HG03439 (cell line): Measurements from ENCODE around the gene LAMC2.
"Not testable (repeated sequence)": the region's sequence is repeated elsewhere in the genome, so short reads cannot be mapped to it uniquely, and the experiment has no call there.

ENCODE experiments used
- ATAC-seq: cut with Tn5 transposase; IDR thresholded peaks from one replicate; pipeline ENCODE4 v1.9.1; 2021; ENCODE audit warnings: mild to moderate bottlenecking, moderate library complexity; ENCODE audit not compliant: unreplicated experiment

The LAMC2 gene

DNA sequence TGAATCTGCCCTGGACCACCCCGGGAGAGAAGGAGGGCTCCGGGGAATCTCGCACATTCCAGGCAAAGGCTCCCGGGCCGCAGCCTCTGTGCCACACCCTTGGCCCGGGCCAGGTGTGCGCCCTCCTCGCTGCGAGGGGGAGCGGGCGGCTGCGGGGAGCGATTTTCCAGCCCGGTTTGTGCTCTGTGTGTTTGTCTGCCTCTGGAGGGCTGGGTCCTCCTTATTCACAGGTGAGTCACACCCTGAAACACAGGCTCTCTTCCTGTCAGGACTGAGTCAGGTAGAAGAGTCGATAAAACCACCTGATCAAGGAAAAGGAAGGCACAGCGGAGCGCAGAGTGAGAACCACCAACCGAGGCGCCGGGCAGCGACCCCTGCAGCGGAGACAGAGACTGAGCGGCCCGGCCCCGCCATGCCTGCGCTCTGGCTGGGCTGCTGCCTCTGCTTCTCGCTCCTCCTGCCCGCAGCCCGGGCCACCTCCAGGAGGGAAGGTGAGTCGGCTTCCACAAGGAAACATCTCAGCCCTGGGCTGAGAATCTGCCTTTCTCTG, at the start of gene LAMC2:
LAMC2 (plus strand) TSS at position 324 of the 550 bp plus-strand sequence; CDS start at position 413, 89 bp downstream.
- ATAC-seq, result no peak

DNA sequence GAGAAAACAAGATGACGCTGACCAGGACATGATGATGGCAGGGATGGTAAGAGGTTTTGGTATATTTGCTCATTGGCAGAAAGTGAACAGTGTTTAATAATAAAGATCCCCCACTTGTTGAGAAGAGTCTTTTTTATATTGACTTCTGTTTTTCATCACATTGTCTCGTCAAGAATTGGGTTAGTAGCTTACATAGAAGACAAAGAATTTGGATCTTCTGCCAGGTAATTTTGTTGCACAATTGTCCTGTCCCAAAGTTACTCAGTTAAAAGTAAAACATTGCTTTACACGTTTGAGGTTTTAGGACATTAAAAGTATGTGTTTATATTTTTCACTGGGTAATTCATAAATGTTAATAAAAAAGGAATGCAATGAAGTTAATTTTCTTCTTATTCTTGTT, 48.3 kb upstream of the LAMC2 start:
- ATAC-seq, result no peak

DNA sequence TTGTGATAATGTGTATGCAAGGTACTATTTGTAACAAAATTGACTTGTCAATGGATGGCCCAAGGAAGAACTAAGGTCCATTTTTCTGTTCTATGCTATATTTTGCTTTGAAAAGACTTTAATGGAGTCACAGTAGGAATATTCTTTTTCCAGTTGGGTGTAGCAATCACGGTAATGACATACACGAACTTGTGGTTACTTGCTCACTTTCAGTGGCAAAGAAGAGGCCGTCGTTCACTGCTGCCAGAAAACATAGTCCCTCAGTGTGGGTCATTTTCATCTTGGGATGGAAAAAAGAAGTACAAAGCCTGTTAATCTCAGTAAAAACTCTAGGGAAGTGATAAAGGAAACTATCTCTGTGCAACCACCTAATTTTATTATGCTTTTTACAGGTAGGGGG, 47.8 kb upstream of the LAMC2 start:
- no peak for ATAC-seq

DNA sequence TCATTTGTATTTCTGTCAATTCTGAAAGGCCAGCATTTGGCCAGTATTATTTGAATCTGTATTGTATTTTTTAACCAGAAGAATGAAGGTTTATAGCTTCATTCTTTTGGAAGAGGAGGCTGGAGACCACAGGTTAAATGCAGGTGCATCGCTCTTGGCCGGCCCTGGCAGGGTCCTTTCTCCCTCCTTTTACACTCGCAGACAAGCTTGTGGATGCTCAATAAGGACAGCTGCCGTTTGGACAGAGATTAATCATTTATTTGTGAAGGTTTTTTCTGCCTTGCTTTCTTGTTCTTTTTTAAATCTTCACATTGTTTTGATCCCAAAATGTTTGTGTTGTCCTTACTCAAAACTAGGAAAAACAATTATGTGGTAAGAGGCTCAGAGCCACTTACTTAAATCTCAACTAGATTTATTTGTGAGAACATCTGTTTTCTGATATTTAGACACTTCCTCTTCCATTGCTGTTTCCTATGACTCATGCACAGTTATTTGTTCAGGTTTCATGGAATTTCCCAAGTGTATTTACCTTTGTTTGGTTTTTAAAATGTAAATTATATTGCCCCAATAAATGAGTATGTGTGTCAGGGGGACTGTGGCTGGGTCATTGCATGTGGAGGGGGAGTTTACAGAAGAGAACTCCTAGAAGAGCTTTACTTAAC, 46.7 kb upstream of the LAMC2 start:
- ATAC-seq, result no peak

DNA sequence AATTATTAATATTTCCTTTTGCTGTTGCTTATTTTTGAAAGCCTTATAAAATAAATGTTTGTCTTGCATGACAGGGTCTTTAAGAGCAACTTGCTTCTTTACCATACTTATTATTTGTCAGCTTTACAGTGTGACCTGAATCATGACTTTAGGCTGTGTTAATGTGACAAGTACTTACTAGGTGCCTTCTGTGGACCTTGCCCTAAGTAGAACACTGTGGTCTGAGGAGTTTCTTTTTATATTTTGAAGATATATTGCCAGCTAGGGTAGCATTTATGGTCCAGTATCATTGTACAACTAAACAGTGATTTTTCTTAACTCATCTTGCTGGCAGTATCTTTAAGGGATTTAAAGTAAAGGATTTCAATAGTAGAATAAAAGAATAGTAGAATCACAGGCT, 45.4 kb upstream of the LAMC2 start:
- ATAC-seq, result no peak

DNA sequence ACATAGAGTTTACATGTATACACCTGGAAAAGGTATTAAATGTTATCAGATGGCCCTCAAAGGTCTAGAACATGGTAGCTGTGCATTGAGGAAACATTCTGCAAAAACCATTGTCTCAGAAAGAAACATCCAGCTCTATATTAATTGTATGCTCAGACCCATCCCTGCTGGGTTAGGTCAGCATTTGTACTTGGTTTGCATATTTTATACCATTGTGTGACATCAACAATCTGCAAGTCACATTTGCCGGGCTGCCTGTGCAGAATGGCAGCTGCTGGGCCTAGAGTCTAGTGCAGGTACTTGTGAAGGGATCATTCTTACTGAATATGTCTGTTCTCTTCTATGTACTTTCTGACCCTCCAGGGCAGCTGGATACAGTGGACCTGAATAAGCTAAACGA, 43.9 kb upstream of the LAMC2 start:
- no peak for ATAC-seq

DNA sequence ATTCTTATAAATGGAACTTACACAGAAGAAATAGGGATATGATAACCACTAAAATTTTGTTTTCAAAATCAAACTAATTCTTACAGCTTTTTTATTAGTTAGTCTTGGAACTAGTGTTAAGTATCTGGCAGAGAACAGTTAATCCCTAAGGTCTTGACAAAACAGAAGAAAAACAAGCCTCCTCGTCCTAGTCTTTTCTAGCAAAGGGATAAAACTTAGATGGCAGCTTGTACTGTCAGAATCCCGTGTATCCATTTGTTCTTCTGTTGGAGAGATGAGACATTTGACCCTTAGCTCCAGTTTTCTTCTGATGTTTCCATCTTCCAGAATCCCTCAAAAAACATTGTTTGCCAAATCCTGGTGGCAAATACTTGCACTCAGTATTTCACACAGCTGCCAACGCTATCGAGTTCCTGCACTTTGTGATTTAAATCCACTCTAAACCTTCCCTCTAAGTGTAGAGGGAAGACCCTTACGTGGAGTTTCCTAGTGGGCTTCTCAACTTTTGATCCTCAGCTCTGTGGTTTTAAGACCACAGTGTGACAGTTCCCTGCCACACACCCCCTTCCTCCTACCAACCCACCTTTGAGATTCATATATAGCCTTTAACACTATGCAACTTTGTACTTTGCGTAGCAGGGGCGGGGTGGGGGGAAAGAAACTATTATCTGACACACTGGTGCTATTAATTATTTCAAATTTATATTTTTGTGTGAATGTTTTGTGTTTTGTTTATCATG, 42.3 kb upstream of the LAMC2 start:
- no peak for ATAC-seq

DNA sequence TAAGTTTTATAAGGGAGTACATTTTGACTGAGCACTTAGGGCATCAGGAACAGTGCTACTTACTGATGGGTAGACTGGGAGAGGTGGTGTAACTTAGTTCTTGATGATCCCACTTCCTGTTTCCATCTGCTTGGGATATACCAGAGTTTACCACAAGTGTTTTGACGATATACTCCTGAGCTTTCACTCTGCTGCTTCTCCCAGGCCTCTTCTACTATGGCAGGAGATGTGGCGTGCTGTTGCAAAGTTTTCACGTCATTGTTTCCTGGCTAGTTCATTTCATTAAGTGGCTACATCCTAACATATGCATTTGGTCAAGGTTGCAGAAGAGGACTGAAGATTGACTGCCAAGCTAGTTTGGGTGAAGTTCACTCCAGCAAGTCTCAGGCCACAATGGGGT, 41.3 kb upstream of the LAMC2 start:
- no peak for ATAC-seq

DNA sequence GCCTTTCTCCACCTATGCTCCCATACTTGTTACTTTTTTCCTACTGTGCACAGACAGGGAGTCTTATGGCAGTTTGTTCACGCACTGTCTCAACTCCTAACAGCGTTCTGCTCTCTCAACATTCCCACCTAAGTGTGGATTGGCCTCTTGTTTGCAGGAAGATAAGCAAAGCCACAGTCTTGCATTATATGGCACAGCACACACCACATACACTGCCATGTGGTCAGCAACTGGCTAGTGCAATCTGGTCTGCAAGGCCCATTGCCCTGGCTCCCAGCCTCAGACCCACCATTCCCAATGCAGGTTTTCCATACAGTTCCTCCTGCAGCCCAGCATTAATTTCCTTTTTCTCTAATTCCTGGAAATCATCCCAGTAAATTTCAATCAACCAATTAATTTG, 38.3 kb upstream of the LAMC2 start:
- no peak for ATAC-seq

DNA sequence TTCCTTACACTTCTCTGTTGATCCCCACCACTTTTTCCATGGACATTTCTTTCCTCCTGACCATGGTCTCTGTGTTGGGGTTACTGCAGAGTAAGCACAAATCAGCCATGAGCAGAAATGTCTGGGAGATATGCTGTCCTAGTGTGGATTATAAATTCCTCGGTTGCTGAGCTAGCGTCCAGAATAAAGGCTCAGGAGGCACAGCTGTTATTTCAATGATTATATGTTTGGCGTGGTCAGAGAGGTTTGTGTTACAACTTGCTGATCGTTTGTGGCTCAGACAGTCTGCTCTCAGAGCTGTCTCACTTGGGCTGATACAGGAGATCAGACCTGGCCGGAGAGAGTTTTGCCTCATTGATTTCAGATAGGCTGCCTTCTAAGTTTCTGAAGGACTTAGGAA, 37.5 kb upstream of the LAMC2 start:
- no peak for ATAC-seq

DNA sequence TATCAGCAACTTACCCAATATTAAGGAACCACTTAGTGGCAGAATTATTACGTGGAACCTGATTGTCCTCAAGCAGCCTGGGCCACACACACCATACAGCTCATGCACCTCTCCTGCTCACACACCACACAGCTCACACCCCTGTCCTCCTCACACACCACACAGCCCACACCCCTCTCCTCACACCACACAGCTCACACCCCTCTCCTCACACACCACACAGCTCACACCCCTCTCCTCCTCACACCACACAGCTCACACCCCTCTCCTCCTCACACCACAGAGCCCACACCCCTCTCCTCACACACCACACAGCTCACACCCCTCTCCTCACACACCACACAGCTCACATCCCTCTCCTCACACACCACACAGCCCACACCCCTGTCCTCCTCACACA, 36.8 kb upstream of the LAMC2 start:
- no peak for ATAC-seq

DNA sequence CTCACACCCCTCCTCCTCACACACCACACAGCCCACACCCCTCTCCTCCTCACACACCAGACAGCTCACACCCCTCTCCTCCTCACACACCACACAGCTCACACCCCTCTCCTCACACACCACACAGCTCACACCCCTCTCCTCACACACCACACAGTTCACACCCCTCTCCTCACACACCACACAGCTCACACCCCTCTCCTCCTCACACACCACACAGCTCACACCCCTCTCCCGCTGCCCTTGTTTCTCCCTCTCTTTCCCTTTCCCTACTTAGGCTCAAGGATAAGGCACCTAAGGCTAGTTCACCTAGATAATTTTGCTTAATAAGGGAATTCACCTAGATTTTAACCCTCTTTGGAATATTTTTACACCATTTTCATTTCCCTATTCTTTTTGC, 36.0 kb upstream of the LAMC2 start:
- ATAC-seq, result not testable (repeated sequence)

DNA sequence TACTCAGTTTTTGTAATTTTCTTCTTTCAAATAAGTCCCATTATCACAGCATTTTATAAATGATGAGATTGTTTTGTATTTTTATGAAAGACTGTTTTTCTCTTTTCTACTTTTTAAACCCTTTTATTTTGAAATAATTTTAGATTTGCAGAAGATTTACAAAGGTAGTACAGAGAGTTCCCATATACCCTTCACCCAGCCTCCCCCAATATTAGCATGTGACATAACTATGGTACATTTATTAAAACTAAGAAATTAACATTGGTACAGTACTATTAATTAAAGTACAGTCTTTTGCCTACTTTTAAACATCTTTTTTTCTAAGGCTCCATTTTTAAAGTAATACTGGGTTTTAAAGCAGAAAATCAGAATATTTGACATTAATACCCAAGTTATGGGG, 35.6 kb upstream of the LAMC2 start:
- ATAC-seq, result no peak

DNA sequence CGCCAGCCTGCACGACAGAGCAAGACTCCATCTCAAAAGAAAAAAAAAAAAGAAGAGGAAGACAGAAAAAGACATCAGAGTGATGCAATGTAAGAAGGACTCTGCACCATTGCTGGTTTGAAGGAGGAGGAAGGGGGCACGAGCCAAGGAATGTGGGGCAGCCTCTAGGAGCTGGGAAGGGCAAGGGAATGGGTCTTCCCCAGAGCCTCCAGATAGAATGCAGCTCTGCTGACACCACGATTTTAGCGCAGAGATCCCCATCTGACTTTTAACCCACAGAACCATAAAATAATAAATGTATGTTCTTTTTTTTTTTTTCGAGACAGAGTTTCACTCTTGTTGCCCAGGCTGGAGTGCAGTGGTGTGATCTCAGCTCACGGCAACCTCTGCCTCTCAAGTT, 33.9 kb upstream of the LAMC2 start:
- ATAC-seq, result no peak

DNA sequence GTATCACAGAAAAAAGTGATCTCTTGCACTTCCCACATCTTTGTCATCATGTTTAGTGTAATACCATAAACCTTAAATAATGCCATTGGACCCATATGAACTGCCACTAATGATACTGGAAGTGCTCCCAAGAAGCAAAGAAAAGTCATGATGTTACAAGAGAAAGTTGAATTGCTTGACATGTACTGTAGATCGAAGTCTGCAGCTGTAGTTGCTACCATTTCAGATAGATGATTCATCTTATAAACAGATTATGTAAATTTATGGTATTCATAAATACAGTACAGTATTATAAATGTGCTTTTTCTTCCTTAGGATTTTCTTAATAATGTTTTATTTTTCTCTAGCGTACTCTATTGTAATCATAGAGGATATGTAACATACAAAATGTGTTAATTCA, 30.1 kb upstream of the LAMC2 start:
- no peak for ATAC-seq

DNA sequence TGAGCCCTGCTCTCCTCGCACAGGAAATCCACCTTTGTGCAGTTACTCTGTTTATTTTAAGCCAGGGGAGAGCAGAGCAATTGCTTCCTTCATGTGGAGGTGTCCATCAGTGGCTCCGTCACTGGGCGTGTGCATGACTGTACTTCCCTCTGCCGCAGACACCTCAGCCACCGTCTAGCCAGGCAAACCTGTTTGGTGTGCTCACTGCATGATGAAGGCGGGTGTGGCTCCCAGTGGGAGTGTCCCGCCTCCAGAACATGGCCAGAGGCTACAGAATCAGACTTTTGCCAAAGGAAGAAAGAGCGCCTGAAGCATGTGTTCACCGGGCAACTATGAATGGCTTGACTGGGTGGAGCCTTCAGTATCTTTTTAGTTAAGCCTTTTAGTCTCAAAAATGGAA, 26.1 kb upstream of the LAMC2 start:
- ATAC-seq, result no peak

DNA sequence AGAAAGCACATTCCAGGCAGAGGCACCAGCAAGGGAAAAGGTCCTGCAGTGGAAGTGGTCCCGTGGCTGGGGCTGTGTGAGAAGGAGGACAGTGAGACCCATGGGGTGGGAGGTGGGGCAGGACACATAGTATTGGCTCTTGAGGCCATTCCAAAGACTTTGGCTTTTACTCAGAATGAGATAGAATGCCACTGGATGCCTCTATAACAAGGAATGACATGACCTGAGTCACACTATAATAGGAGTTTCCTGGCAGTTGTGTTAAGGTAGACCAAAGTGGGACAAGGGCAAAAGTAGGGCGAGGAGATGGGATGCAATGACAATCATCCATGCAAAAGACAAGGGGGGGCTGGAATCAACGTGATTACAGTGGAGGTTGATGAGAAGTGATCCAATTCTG, 24.7 kb upstream of the LAMC2 start:
- ATAC-seq, result no peak

DNA sequence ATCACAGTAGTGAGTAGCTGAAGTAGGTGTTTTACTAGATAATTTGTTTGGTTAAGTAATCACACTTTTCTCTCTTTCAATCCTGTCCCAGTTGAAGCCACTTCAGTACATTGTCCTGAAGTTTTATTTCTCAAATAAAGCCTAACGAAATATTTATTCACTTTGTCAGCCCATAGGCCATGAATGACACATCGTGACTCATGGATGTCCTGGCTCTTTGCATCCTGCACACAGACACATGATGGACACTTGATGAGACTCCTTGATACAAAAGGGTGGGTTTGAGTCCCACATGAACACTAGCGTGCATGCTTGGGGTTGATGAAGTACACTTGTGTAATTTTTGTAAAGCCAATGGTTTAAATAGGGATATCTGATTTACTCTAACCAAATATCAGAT, 22.7 kb upstream of the LAMC2 start:
- no peak for ATAC-seq

DNA sequence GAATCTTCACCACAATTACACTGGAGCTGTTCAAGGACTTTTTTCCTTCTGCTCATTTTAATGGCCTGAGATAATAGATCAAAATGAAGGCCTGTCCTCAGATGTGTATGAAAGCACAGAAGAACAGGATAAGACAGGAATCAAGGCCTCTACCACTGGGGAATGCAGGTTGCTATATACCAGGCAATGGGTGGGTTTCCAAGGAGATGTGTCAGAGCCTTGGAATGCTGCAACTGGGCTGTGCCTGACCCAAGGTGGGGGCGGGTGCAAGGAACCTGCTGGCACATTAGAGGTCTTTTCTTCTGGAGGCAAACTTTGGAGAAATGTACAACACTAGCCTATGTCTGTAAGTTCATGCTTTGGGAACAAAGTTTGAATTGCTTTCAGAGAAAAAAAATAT, 21.7 kb upstream of the LAMC2 start:
- no peak for ATAC-seq

DNA sequence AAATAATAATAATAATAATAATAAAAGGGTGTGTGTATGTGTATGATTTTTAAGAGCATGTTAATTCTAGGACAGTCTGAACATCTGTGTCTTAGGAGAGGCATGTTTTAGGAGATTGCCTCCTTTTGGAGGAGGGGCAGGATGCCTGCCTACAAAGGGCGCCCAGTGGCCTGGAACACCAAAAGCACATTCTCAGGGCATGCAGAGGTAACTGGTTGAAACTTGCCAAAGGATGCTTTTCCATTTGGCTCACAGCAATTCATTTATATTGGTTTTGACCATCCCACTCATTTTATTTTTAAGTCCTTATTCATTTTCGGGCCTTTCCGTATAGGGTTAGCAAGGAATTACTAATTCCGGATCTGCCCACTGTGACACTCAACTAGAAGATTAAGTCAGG, 21.1 kb upstream of the LAMC2 start:
- ATAC-seq, result no peak

DNA sequence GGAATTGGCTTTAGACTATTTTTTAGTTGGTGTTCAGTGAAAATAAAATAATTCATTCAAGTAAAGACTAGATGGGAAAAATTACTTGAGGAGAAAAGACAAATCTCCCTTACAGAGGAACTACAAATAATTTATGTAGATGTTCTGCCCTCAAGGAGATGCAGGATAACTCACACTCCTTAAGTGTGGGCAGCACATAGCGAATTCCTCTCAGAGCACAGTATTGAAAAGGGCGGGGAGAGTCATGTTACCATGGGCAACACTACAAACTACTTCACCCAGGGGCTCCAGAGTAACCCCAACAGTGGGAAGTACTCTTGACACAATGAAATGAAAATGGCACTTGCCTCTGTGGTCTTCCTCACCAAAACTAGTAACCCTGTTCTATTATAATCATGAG, 20.6 kb upstream of the LAMC2 start:
- no peak for ATAC-seq

DNA sequence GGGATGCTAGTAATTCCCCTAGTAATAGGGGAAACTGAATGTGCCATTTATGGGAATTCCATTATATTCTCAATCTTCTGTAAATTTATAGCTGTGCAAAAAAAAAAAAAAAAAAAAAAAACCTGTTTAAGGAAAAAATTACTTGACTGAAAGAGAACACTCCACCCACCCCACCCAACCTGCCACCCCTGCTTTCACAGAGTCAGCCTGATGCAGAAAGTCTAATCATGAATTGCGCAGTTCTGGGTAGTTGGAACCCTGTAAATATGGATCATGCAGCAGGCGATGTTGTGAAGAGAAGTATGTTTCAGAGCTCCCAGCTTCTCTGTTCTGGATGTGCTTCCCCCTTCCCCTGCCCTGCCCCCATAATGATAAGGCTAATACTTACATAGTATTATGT, 19.6 kb upstream of the LAMC2 start:
- no peak for ATAC-seq

DNA sequence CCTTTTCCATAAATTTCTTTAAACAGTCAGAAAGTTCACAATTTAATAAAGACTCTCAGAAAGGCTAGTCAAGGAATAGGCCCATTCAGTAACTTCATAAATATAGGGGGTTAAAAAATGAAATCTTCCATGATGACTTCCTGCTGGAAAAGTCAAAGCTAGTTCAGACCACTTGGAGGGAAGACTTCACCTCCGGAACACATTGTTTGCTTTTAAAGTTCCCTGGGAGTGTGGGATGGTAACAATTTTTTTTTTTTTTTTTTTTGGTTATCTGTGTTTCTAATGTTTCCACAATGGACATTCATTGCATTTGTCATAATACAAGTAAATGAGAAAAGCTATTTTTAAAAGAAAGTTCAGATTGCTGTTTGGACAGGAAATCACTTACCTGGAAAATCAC, 18.4 kb upstream of the LAMC2 start:
- ATAC-seq, result no peak
